GM12801 (cell line): ENCODE data around the gene TGFB2.

Experiments used
- CTCF ChIP-seq: IDR thresholded peaks from one replicate; pipeline ENCODE4 v1.5.1; 2011; ENCODE audit warnings: control low read depth; ENCODE audit not compliant: insufficient read length; ENCODE audit errors: extremely low read depth

The TGFB2 gene

GRCh38 chr1:218475275-218475674 lies 130.1 kb downstream of the TGFB2 start:
- no peak for TF ChIP-seq CTCF

- no peak for TF ChIP-seq CTCF
These were observed 130.6 kb downstream of the TGFB2 start for GRCh38 chr1:218475699-218476098.

- no peak for TF ChIP-seq CTCF
These were observed 131.2 kb downstream of the TGFB2 start for GRCh38 chr1:218476385-218476784.

GRCh38 chr1:218478336-218478735 lies 133.2 kb downstream of the TGFB2 start:
- no peak for TF ChIP-seq CTCF

- TF ChIP-seq CTCF: no peak
These were observed 134.4 kb downstream of the TGFB2 start for GRCh38 chr1:218479436-218480115.

GRCh38 chr1:218480137-218480536 lies 135.0 kb downstream of the TGFB2 start:
- TF ChIP-seq CTCF: no peak

GRCh38 chr1:218480588-218481099 lies 135.5 kb downstream of the TGFB2 start:
- no peak for TF ChIP-seq CTCF
